Measurements from ENCODE around the gene CSNK1G2. TPM values are rescaled to one million over a fixed set of nuclear protein-coding genes. Genes with fewer than 3 reads are reported as not detected.

CSNK1G2 gene
- total RNA-seq, 3 donors from 2014 or later, result 31.5 to 76.7 (median 68.2) TPM

DNA sequence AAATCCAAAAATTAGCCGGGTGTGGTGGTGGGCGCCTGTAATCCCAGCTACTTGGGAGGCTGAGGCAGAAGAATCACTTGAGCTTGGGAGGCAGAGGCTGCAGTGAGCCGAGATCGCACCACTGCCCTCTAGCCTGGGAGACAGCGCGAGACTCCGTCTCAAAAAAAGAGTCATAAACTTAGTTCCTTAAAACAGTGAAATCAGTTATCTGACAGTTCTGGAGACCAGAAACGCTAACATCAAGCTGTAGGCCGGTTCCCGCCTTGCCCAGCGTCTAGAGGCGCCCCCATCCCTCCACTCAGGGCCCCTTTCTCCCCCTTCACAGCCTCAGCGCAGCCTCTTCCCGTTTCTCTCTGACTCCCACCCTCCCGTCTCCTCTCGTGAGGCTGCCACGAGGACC lies 23.8 kb upstream of the CSNK1G2 start:
- no peak overlapping the region for H3K27ac ChIP-seq
- TF ChIP-seq POLR2AphosphoS5 (IDR thresholded peaks at IDR 0.05) (no peak), POLR2A (IDR thresholded peaks at IDR 0.05) (no peak)
- TF ChIP-seq, protein P1, sequence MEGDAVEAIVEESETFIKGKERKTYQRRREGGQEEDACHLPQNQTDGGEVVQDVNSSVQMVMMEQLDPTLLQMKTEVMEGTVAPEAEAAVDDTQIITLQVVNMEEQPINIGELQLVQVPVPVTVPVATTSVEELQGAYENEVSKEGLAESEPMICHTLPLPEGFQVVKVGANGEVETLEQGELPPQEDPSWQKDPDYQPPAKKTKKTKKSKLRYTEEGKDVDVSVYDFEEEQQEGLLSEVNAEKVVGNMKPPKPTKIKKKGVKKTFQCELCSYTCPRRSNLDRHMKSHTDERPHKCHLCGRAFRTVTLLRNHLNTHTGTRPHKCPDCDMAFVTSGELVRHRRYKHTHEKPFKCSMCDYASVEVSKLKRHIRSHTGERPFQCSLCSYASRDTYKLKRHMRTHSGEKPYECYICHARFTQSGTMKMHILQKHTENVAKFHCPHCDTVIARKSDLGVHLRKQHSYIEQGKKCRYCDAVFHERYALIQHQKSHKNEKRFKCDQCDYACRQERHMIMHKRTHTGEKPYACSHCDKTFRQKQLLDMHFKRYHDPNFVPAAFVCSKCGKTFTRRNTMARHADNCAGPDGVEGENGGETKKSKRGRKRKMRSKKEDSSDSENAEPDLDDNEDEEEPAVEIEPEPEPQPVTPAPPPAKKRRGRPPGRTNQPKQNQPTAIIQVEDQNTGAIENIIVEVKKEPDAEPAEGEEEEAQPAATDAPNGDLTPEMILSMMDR (IDR thresholded peaks at IDR 0.05), result no peak
- H3K4me1 ChIP-seq, result peaks cover 0 to 7% of the 10 kb centered on the region in 2 donors
- H3K4me3 ChIP-seq, result no peak overlapping the region
- no peak for DNase-seq (ENCODE audit: low spot score in 2 of 2)
- intact Hi-C loops (cut with DNase I; ENCODE audit: low total_unique reads), result no loop called here
- no peaks in the 10 kb centered on the region for H3K36me3 ChIP-seq
- H3K9me3 ChIP-seq, result no peaks in the 10 kb centered on the region
- H3K27me3 ChIP-seq, result no peaks in the 10 kb centered on the region

DNA sequence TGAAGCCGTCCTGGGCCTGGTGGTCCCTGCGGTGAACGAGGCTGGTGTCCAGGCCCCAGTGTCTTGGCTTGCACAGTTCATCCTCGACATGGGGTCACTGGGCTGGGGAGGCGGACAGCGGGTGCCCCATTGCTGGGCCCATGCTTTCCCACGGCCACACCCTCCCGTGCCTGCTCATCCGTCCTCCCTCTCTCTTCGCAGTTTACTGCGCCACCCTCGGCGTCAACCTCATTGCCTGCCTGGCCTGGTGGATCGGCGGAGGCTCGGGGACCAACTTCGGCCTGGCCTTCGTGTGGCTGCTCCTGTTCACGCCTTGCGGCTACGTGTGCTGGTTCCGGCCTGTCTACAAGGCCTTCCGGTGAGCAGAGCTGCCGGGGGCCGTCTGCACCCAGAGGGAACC lies 23.0 kb upstream of the CSNK1G2 start:
- H3K27ac ChIP-seq, result no peak overlapping the region
- intact Hi-C loops (cut with DNase I; ENCODE audit: low total_unique reads), result no loop called here
- H3K36me3 ChIP-seq, result no peaks in the 10 kb centered on the region
- TF ChIP-seq POLR2AphosphoS5 (IDR thresholded peaks at IDR 0.05), result no peak
- TF ChIP-seq, protein P1 (IDR thresholded peaks at IDR 0.05), result no peak
- H3K27me3 ChIP-seq, result no peaks in the 10 kb centered on the region
- no peaks in the 10 kb centered on the region for H3K9me3 ChIP-seq
- H3K4me1 ChIP-seq, result peaks cover 0 to 7% of the 10 kb centered on the region in 2 donors
- H3K4me3 ChIP-seq, result no peak overlapping the region
- DNase-seq (ENCODE audit: low spot score in 2 of 2), result no peak

DNA sequence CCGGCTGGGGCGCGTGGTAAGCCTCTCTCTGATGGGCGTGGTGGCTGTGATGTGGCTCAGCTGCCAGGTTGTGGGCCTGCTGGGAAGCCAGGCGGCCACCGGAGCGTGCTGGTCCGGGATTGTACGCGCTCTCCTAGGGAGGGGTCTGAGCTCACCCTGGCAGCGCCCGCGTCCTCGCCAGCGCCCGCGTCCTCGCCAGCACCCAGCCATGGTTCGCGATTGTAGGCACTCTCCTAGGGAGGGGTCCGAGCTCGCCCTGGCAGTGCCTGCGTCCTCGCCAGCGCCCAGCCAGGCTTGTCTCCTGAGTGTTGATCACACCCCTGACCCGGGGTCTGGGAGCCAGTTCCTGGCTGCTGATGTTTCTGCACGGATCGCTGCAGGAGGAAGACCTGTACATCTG lies 22.0 kb upstream of the CSNK1G2 start:
- intact Hi-C loops (cut with DNase I; ENCODE audit: low total_unique reads), result no loop called here
- no peak for TF ChIP-seq POLR2AphosphoS5 (IDR thresholded peaks at IDR 0.05)
- TF ChIP-seq POLR2A (IDR thresholded peaks at IDR 0.05), result no peak
- TF ChIP-seq, protein P1 (IDR thresholded peaks at IDR 0.05), result no peak
- Histone ChIP-seq H3K4me1 (peaks cover 0 to under 1% of the 10 kb centered on the region in 2 donors), H3K9me3 (no peaks in the 10 kb centered on the region), H3K36me3 (no peaks in the 10 kb centered on the region), H3K27ac (no peak overlapping the region), H3K27me3 (no peaks in the 10 kb centered on the region), H3K4me3 (no peak overlapping the region)
- DNase-seq (ENCODE audit: low spot score in 2 of 2), result no peak

DNA sequence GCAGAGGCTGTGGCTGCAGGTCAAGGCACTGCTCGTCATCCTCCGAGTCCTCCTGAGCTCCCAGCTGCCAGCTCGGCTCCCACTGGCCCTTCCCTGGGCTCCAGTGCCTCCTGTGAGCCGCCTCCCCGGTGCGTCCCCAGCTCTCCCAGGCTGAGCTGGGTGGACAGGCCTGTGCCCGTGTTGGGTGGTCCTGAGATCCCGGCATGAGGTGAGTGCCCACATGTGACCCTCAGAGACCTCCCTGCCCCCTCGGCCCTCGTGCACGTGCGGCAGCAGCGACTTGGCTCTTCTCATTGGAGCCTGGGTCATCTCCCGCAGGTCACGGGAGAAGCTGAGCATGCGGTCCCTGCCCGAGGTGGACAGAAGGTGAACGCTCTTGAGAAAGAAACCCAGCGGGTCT lies 20.3 kb upstream of the CSNK1G2 start:
- Histone ChIP-seq H3K4me1 (no peaks in the 10 kb centered on the region), H3K9me3 (no peaks in the 10 kb centered on the region), H3K36me3 (no peaks in the 10 kb centered on the region), H3K27ac (no peak overlapping the region), H3K27me3 (no peaks in the 10 kb centered on the region), H3K4me3 (no peak overlapping the region)
- TF ChIP-seq POLR2A (IDR thresholded peaks at IDR 0.05), result no peak
- TF ChIP-seq, protein P1 (IDR thresholded peaks at IDR 0.05), result no peak
- TF ChIP-seq POLR2AphosphoS5 (IDR thresholded peaks at IDR 0.05), result no peak
- intact Hi-C loops (cut with DNase I; ENCODE audit: low total_unique reads), result no loop called here
- no peak for DNase-seq (ENCODE audit: low spot score in 2 of 2)

DNA sequence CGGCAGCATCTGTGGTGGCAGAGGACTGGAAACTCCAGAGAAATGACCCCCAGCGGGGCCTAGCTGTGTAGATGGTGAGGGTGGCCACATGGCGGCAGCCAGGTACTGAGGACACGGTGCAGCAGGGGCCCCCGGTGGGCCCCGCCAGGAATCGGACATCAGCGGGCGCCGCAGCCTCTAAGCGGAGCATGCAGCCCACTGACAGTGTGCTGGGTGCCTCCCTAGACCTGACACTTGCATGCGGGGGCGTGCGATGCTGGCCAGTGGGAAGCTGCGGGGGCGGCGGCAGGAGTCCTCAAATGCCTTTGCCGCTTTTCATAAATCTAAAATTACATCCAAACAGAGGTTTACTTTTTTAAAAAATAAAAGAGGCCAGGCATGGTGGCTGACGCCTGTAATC lies 19.6 kb upstream of the CSNK1G2 start:
- H3K36me3 ChIP-seq, result no peaks in the 10 kb centered on the region
- H3K27ac ChIP-seq, result no peak overlapping the region
- intact Hi-C loops (cut with DNase I; ENCODE audit: low total_unique reads), result no loop called here
- H3K4me3 ChIP-seq, result no peak overlapping the region
- no peak for DNase-seq (ENCODE audit: low spot score in 2 of 2)
- H3K4me1 ChIP-seq, result no peaks in the 10 kb centered on the region
- no peaks in the 10 kb centered on the region for H3K27me3 ChIP-seq
- TF ChIP-seq POLR2A (IDR thresholded peaks at IDR 0.05) (no peak), POLR2AphosphoS5 (IDR thresholded peaks at IDR 0.05) (no peak)
- TF ChIP-seq, protein P1 (IDR thresholded peaks at IDR 0.05), result no peak
- no peaks in the 10 kb centered on the region for H3K9me3 ChIP-seq
